GM18951 (cell line): ENCODE measurements around the gene OTUB2.

Experiments used
- POLR2A ChIP-seq: IDR thresholded peaks from 4 replicates; pipeline ENCODE4 v1.6.1; 2011; ENCODE audit warnings: mild to moderate bottlenecking; ENCODE audit not compliant: insufficient read length, insufficient read depth; ENCODE audit errors: extremely low read depth
- in situ Hi-C: fragments of 300-500 bp; cut with MboI; formaldehyde crosslinking; loops from one replicate; pipeline ENCODE4 v1.12.0; 2022; ENCODE audit warnings: low sequenced_read_pairs, mixed read lengths, inconsistent platforms; ENCODE audit not compliant: unreplicated experiment

OTUB2 gene

GRCh38 chr14:93987815-93988476 lies 38.2 kb upstream of the OTUB2 start:
- no peak for TF ChIP-seq POLR2A
- in situ Hi-C loops: no loop called here

DNA sequence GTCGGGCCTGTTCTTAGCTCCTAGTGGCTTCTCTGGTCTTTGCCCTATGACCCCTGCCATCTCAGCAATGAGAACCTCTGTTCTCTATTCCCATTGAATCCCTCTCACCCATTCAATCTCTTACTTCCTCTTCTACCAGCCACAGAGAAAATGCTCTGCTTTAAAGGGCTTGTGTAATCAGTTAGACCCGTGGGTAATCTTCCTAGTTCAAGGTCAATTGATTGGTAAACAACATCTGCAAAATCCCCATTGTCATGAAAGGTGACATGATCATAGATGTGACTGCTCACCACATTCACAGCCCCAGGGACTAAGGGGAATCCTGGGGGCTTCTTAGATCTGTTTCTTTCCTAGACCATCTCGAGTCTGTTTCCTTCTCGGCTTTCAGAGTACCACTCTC lies 36.2 kb upstream of the OTUB2 start:
- in situ Hi-C loops: loop anchor here (5.0 kb wide), 1 partner anchor 48 kb away; no protein-coding TSS in a partner anchor

DNA sequence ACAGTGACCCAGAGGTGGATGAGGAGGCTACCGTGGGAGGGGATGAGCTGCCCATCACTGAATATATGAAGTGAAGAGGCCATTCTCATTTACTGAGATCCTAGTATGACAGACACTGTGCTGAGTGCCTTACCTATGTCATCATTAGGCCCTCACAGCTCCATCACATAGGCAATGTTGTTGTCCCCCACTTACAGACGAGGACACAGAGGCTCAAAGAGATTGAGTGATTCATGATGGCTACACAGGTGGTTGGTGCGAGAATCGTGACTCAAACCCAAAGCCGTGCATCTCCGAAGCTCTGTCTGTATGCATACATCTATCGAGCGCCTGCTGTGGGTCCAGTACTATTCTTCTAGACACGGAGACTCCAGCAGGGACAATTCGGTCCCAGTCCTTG lies 34.9 kb upstream of the OTUB2 start:
- in situ Hi-C loops: loop anchor here (5.0 kb wide), 1 partner anchor 49 kb away; no protein-coding TSS in a partner anchor
- TF ChIP-seq POLR2A: no peak

More for the DNA sequence above, 36.2 kb upstream of the OTUB2 start:
- TF ChIP-seq POLR2A: no peak

GRCh38 chr14:93991649-93992048 lies 34.5 kb upstream of the OTUB2 start:
- in situ Hi-C loops: loop anchor here (5.0 kb wide), 1 partner anchor 49 kb away; no protein-coding TSS in a partner anchor
- no peak for TF ChIP-seq POLR2A

GRCh38 chr14:93993382-93993781 lies 32.8 kb upstream of the OTUB2 start:
- TF ChIP-seq POLR2A: no peak
- in situ Hi-C loops: loop anchor here (5.0 kb wide), 1 partner anchor 51 kb away; no protein-coding TSS in a partner anchor

GRCh38 chr14:93994919-93995682 lies 31.0 kb upstream of the OTUB2 start:
- in situ Hi-C loops: loop anchor here (5.0 kb wide), 1 partner anchor 53 kb away; no protein-coding TSS in a partner anchor

GRCh38 chr14:93996130-93996695 lies 29.9 kb upstream of the OTUB2 start:
- no peak for TF ChIP-seq POLR2A
- in situ Hi-C loops: no loop called here

More at GRCh38 chr14:93994919-93995682, 31.0 kb upstream of the OTUB2 start:
- no peak for TF ChIP-seq POLR2A

DNA sequence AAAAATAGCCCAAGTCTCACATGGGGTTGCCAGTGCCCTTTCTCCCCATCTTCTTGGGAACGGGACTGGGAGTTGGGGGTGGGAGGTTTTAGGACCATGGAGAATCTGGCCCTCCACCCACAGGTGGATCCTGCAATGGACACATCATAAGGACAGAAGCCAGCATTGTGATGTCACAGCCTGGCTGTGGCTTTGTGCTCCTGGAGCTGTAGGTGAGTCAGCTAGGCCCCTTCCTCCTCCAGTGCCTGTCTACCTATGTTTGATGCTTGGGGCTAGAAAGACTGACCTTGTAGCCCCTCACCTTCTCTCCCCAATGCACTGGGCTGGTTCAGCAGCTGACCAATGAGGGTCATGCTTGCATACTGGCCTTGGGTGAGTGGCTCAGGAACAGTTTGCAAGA lies 29.1 kb upstream of the OTUB2 start, which contains the start of gene CCDC197:
CCDC197 (plus strand) TSS at position 220 of the 400 bp plus-strand sequence. CDS start 831 bp downstream, outside the sequence.
- TF ChIP-seq POLR2A: no peak
- in situ Hi-C loops: no loop called here

GRCh38 chr14:93997916-93998870 lies 27.9 kb upstream of the OTUB2 start:
- in situ Hi-C loops: no loop called here

GRCh38 chr14:93998871-93999403 lies 27.2 kb upstream of the OTUB2 start:
- no peak for TF ChIP-seq POLR2A

More at GRCh38 chr14:93997916-93998870, 27.9 kb upstream of the OTUB2 start:
- no peak for TF ChIP-seq POLR2A

DNA sequence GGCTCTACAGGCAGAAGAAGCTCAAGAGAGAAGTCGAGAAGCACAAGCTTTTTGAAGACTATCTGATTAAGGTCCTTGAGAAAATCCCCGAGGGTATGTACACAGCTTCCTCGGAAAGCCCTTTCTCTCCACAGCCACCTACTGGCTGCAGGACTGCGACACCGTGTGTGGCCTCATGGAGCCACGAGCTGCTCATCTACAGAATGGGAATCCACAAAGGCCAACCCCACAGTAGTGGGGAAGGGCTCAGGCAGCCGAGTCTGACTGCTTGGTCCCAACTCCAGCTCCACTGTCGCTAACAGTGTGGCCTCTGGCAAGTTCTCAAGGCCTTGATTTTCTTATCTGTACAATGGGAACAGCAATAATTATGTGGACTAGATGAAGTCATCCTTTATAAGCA lies 26.6 kb upstream of the OTUB2 start:
- in situ Hi-C loops: no loop called here

More at GRCh38 chr14:93998871-93999403, 27.2 kb upstream of the OTUB2 start:
- in situ Hi-C loops: no loop called here

GRCh38 chr14:94000267-94000666 lies 25.9 kb upstream of the OTUB2 start:
- in situ Hi-C loops: loop anchor here (25.0 kb wide), 1 partner anchor 338 kb away; no protein-coding TSS in a partner anchor

More for the DNA sequence above, 26.6 kb upstream of the OTUB2 start:
- no peak for TF ChIP-seq POLR2A

More at GRCh38 chr14:94000267-94000666, 25.9 kb upstream of the OTUB2 start:
- no peak for TF ChIP-seq POLR2A
